Astrocyte (in vitro differentiated cells and primary cell): ENCODE results near the gene CSAG3. TPM values are rescaled to one million over a fixed set of nuclear protein-coding genes. Genes with fewer than 3 reads are reported as not detected.
"Not testable (repeated sequence)": the region's sequence is repeated elsewhere in the genome, so short reads cannot be mapped to it uniquely, and the experiment has no call there.

Source experiments
- DNase-seq: peaks from one replicate; pipeline ENCODE4 v3.0.0-alpha.2; 2010; ENCODE audit warnings: low read depth
- FAIRE-seq: peaks from 2 replicates; lab custom pipeline; 2011; peaks lifted over from hg19 to GRCh38; lab: Jason Lieb, UNC
- H2AFZ ChIP-seq: 2 replicates; pipeline ENCODE4 v1.6.0; 2012; ENCODE audit warnings: low read depth, low read length, inconsistent platforms
- H3K27ac ChIP-seq: 2 replicates; pipeline ENCODE4 v1.5.1; 2011; ENCODE audit warnings: low read depth, low read length, inconsistent platforms
- H3K27me3 ChIP-seq: 2 replicates; pipeline ENCODE4 v1.6.0; 2011; ENCODE audit warnings: low read length, inconsistent platforms; ENCODE audit not compliant: insufficient read depth
- H3K36me3 ChIP-seq: 2 replicates; pipeline ENCODE4 v1.5.1; 2011; ENCODE audit warnings: low read length, inconsistent platforms; ENCODE audit not compliant: insufficient read depth
- H3K4me1 ChIP-seq: 2 replicates; pipeline ENCODE4 v1.5.1; 2011; ENCODE audit warnings: low read length, inconsistent platforms; ENCODE audit not compliant: insufficient read depth
- H3K4me2 ChIP-seq: 2 replicates; pipeline ENCODE4 v1.6.0; 2012; ENCODE audit warnings: low read length, inconsistent platforms
- H3K4me3 ChIP-seq: 2 replicates; pipeline ENCODE4 v1.5.1; 2011; ENCODE audit warnings: low read depth, mild to moderate bottlenecking, low read length, inconsistent platforms; ENCODE audit not compliant: insufficient read depth
- H3K79me2 ChIP-seq: 2 replicates; pipeline ENCODE4 v1.6.0; 2012; ENCODE audit warnings: mild to moderate bottlenecking, low read length, inconsistent platforms; ENCODE audit not compliant: insufficient read depth
- H3K9ac ChIP-seq: 2 replicates; pipeline ENCODE4 v1.6.0; 2012; ENCODE audit warnings: mild to moderate bottlenecking, low read length, inconsistent platforms
- H3K9me3 ChIP-seq: 2 replicates; pipeline ENCODE4 v1.5.1; 2012; ENCODE audit warnings: low read depth, mild to moderate bottlenecking, low read length, inconsistent platforms; ENCODE audit not compliant: insufficient read depth
- H4K20me1 ChIP-seq: 2 replicates; pipeline ENCODE4 v1.6.0; 2012; ENCODE audit warnings: low read length, inconsistent platforms; ENCODE audit not compliant: insufficient read depth
- H3K27ac Mint-ChIP-seq: one replicate; pipeline ENCODE4 v1.8.0; 2021; ENCODE audit warnings: mild to moderate bottlenecking, mixed read lengths; ENCODE audit not compliant: unreplicated experiment
- H3K27me3 Mint-ChIP-seq: one replicate; pipeline ENCODE4 v1.8.0; 2021; ENCODE audit warnings: low read depth, mixed read lengths; ENCODE audit not compliant: unreplicated experiment
- H3K36me3 Mint-ChIP-seq: one replicate; pipeline ENCODE4 v1.8.0; 2021; ENCODE audit warnings: low read depth, mixed read lengths; ENCODE audit not compliant: unreplicated experiment
- H3K4me1 Mint-ChIP-seq: one replicate; pipeline ENCODE4 v1.8.0; 2021; ENCODE audit warnings: low read depth, mixed read lengths; ENCODE audit not compliant: unreplicated experiment
- H3K4me3 Mint-ChIP-seq: one replicate; pipeline ENCODE4 v1.8.0; 2021; ENCODE audit warnings: mild to moderate bottlenecking, moderate library complexity, mixed read lengths; ENCODE audit not compliant: unreplicated experiment
- H3K9me3 Mint-ChIP-seq: one replicate; pipeline ENCODE4 v1.8.0; 2021; ENCODE audit warnings: mild to moderate bottlenecking, mixed read lengths; ENCODE audit not compliant: unreplicated experiment
- EZH2 ChIP-seq: IDR thresholded peaks from 2 replicates; pipeline ENCODE4 v1.6.1; 2012; ENCODE audit warnings: mild to moderate bottlenecking, low read length, inconsistent platforms; ENCODE audit not compliant: insufficient read depth
- total RNA-seq: library from RNA; stranded (reverse); gene quantifications from 2 replicates; pipeline ENCODE4 v1.2.1, GENCODE V29; 2021
- TF ChIP-seq, protein P1 (sequence below): IDR thresholded peaks from 2 replicates; pipeline ENCODE4 v1.5.1; 2011; ENCODE audit warnings: low read depth, mild to moderate bottlenecking, inconsistent platforms, low read length, moderate library complexity; ENCODE audit not compliant: insufficient read depth

CSAG3 gene
- total RNA-seq, 1 donor from 2014 or later: 6.6 TPM

DNA sequence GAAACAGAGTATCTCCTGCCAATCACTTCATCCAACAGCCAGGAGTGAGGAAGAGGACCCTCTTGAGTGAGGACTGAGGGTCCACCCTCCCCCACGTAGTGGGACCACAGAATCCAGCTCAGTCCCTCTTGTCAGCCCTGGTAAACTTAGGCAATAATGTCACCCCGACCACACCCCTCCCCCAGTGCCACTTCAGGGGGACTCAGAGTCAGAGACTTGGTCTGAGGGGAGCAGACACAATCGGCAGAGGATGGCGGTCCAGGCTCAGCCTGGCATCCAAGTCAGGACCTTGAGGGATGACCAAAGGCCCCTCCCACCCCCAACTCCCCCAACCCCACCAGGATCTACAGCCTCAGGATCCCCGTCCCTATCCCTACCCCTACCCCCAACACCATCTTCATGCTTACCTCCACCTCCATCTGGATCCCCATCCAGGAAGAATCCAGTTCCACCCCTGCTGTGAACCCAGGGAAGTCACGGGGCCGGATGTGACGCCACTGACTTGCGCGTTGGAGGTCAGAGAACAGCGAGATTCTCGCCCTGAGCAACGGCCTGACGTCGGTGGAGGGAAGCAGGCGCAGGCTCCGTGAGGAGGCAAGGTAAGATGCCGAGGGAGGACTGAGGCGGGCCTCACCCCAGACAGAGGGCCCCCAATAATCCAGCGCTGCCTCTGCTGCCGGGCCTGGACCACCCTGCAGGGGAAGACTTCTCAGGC is 25.6 kb upstream of the CSAG3 start, which contains the start of the genes CSAG1 and MAGEA12:
CSAG1 (minus strand) TSS at position 461 of the 715 bp plus-strand sequence. CDS start 1,261 bp downstream, outside the sequence.
MAGEA12 (plus strand) TSS at position 497 of the 715 bp plus-strand sequence. CDS start 2,405 bp downstream, outside the sequence.
- no peak within 1 kb of the TSS for H3K27ac Mint-ChIP-seq
- Histone ChIP-seq H3K9me3 (no peaks in the 10 kb centered on the region), H3K4me1 (no peaks in the 10 kb centered on the region), H3K4me3 (no peak within 1 kb of the TSS), H4K20me1 (no peaks in the 10 kb centered on the region), H3K27ac (no peak within 1 kb of the TSS), H3K4me2 (no peak within 1 kb of the TSS), H3K36me3 (no peaks in the 10 kb centered on the region), H2AFZ (no peak within 1 kb of the TSS), H3K27me3 (no peaks in the 10 kb centered on the region), H3K79me2 (no peaks in the 10 kb centered on the region), H3K9ac (no peak within 1 kb of the TSS)
- no peaks in the 10 kb centered on the region for H3K27me3 Mint-ChIP-seq
- DNase-seq (no peak), FAIRE-seq (no peak)
- no peaks in the 10 kb centered on the region for H3K4me1 Mint-ChIP-seq
- H3K4me3 Mint-ChIP-seq: no peak within 1 kb of the TSS
- no peak for TF ChIP-seq EZH2
- TF ChIP-seq, protein P1, sequence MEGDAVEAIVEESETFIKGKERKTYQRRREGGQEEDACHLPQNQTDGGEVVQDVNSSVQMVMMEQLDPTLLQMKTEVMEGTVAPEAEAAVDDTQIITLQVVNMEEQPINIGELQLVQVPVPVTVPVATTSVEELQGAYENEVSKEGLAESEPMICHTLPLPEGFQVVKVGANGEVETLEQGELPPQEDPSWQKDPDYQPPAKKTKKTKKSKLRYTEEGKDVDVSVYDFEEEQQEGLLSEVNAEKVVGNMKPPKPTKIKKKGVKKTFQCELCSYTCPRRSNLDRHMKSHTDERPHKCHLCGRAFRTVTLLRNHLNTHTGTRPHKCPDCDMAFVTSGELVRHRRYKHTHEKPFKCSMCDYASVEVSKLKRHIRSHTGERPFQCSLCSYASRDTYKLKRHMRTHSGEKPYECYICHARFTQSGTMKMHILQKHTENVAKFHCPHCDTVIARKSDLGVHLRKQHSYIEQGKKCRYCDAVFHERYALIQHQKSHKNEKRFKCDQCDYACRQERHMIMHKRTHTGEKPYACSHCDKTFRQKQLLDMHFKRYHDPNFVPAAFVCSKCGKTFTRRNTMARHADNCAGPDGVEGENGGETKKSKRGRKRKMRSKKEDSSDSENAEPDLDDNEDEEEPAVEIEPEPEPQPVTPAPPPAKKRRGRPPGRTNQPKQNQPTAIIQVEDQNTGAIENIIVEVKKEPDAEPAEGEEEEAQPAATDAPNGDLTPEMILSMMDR: no peak
- H3K9me3 Mint-ChIP-seq: no peaks in the 10 kb centered on the region
- H3K36me3 Mint-ChIP-seq: no peaks in the 10 kb centered on the region

DNA sequence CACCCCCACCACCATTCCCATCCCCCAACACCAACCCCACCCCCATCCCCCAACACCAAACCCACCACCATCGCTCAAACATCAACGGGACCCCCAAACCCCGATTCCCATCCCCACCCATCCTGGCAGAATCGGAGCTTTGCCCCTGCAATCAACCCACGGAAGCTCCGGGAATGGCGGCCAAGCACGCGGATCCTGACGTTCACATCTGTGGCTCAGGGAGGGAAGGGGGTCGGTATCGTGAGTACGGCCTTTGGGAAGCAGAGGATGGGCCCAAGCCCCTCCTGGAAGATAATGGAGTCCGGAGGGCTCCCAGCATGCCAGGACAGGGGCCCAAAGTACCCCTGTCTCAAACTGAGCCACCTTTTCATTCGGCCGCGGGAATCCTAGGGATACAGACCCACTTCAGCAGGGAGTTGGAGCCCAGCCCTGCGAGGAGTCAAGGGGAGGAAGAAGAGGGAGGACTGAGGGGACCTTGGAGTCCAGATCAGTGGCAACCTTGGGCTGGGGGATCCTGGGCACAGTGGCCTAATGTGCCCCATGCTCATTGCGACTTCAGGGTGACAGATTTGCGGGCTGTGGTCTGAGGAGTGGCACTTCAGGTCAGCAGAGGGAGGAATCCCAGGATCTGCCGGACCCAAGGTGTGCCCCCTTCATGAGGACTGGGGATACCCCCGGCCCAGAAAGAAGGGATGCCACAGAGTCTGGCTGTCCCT is 24.7 kb upstream of the CSAG3 start:
- not testable (repeated sequence) for H3K9ac ChIP-seq, DNase-seq, H3K79me2 ChIP-seq, H3K36me3 ChIP-seq, H3K9me3 ChIP-seq, H4K20me1 ChIP-seq, H3K27me3 Mint-ChIP-seq, H3K27ac ChIP-seq, H3K4me3 Mint-ChIP-seq, H2AFZ ChIP-seq, H3K9me3 Mint-ChIP-seq, H3K36me3 Mint-ChIP-seq, H3K4me1 ChIP-seq, H3K4me1 Mint-ChIP-seq, FAIRE-seq, H3K4me3 ChIP-seq, H3K27ac Mint-ChIP-seq, H3K4me2 ChIP-seq, H3K27me3 ChIP-seq

DNA sequence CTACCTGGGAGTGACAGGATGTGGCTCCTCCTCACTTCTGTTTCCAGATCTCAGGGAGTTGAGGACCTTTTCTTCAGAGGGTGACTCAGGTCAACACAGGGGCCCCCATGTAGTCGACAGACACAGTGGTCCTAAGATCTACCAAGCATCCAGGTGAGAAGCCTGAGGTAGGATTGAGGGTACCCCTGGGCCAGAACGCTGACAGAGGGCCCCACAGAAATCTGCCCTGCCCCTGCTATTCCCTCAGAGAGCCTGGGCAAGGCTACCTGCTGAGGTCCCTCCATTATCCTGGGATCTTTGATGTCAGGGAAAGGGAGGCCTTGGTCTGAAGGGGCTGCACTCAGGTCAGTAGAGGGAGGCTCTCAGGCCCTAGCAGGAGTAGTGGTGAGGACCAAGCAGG is 23.9 kb upstream of the CSAG3 start:
- Mint-ChIP-seq H3K4me1 (no peaks in the 10 kb centered on the region), H3K27me3 (no peaks in the 10 kb centered on the region), H3K36me3 (no peaks in the 10 kb centered on the region), H3K4me3 (no peak overlapping the region), H3K27ac (no peak overlapping the region), H3K9me3 (no peaks in the 10 kb centered on the region)
- no peak overlapping the region for H3K9ac ChIP-seq
- H4K20me1 ChIP-seq: no peaks in the 10 kb centered on the region
- H2AFZ ChIP-seq: no peak overlapping the region
- H3K36me3 ChIP-seq: no peaks in the 10 kb centered on the region
- no peaks in the 10 kb centered on the region for H3K4me1 ChIP-seq
- no peak for DNase-seq
- TF ChIP-seq EZH2: no peak
- TF ChIP-seq, protein P1: no peak
- no peak overlapping the region for H3K27ac ChIP-seq
- no peak for FAIRE-seq
- H3K9me3 ChIP-seq: no peaks in the 10 kb centered on the region
- no peak overlapping the region for H3K4me2 ChIP-seq
- no peak overlapping the region for H3K4me3 ChIP-seq
- no peaks in the 10 kb centered on the region for H3K79me2 ChIP-seq
- H3K27me3 ChIP-seq: no peaks in the 10 kb centered on the region
